ENCODE data around the gene MAPKBP1.
"Not testable (repeated sequence)": the region's sequence is repeated elsewhere in the genome, so short reads cannot be mapped to it uniquely, and the experiment has no call there.

Gene MAPKBP1, protein sequence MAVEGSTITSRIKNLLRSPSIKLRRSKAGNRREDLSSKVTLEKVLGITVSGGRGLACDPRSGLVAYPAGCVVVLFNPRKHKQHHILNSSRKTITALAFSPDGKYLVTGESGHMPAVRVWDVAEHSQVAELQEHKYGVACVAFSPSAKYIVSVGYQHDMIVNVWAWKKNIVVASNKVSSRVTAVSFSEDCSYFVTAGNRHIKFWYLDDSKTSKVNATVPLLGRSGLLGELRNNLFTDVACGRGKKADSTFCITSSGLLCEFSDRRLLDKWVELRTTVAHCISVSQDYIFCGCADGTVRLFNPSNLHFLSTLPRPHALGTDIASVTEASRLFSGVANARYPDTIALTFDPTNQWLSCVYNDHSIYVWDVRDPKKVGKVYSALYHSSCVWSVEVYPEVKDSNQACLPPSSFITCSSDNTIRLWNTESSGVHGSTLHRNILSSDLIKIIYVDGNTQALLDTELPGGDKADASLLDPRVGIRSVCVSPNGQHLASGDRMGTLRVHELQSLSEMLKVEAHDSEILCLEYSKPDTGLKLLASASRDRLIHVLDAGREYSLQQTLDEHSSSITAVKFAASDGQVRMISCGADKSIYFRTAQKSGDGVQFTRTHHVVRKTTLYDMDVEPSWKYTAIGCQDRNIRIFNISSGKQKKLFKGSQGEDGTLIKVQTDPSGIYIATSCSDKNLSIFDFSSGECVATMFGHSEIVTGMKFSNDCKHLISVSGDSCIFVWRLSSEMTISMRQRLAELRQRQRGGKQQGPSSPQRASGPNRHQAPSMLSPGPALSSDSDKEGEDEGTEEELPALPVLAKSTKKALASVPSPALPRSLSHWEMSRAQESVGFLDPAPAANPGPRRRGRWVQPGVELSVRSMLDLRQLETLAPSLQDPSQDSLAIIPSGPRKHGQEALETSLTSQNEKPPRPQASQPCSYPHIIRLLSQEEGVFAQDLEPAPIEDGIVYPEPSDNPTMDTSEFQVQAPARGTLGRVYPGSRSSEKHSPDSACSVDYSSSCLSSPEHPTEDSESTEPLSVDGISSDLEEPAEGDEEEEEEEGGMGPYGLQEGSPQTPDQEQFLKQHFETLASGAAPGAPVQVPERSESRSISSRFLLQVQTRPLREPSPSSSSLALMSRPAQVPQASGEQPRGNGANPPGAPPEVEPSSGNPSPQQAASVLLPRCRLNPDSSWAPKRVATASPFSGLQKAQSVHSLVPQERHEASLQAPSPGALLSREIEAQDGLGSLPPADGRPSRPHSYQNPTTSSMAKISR (N-terminal part only)

DNA sequence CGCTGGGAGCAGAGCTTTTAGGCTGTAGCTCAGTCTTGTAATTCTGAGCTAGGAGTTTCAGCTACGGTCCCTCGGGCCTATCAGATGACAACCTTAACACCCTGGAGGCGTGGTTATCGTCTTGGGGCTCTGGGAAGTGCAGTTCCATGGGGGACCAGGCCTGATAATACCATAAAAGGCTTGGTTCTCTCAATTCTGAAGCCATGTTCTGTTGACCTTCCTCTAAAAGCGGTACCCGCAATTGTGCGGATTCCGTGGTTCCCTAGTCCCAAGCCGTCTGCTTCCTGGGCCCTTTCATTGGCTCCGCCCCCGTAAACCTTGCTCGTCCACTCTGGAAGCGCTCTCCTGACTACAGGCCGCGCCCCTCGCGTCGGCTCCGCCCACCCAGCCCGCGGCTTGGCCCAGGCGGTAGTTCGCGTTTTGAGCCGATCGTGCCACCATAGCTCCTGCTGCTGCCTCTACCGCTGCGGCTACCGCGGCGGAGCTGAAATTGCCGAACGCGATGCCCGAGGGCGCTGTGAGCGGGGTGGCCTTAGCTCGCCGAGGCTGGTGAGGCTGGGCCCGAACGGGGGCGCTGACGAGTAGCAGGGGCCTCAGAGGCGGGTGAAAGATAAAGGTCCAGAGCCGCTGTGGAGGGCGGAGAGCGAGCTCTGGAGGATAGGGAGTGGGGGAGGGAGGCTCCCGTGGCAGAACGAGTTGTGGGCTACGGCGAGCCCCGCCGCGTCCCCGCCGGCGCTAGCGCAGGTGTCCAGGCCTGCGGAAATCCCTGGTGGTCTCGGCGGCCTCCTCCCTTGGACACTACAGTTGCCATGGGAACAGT, at the start of gene MAPKBP1:
Gene MAPKBP1 (plus strand): TSS at position 423 of the 820 bp plus-strand sequence. CDS start 792 bp downstream, outside the sequence.
- DNase-seq, result peak; percentile 98

DNA sequence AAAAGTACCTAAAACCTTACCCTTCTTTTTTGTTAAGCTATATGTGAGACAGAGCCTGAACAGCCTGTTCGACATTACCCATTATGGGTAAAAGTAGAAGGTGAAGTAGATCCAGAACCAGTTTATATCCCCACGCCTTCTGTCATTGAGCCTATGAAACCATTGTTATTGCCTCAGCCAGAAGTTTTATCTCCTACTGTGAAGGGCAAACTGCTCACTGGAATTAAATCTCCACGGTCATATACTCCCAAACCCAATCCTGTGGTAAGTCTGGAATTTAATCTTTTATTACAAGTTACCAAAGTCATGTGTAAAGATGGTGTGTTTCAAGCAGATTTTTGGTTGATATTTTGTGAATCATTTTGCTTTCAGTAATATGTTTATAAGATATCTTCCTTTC, 47.1 kb upstream of the MAPKBP1 start:
- peak; percentile 41 for DNase-seq

DNA sequence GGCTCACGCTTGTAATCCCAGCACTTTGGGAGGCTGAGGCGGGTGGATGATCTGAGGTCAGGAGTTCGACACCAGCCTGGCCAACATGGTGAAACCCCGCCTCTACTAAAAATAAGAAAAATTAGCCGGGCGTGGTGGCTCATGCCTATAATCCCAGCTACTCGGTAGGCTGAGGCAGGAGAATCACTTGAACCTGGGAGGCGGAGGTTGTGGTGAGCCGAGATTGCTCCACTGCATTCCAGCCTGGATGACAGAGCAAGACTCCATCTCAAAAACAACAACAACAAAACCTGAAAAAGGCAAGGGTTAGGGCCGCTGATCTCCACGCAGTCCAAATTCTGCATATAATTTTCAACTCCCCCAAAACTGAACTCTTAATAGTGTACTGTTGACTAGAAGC, 46.2 kb upstream of the MAPKBP1 start:
- not testable (repeated sequence) for DNase-seq

DNA sequence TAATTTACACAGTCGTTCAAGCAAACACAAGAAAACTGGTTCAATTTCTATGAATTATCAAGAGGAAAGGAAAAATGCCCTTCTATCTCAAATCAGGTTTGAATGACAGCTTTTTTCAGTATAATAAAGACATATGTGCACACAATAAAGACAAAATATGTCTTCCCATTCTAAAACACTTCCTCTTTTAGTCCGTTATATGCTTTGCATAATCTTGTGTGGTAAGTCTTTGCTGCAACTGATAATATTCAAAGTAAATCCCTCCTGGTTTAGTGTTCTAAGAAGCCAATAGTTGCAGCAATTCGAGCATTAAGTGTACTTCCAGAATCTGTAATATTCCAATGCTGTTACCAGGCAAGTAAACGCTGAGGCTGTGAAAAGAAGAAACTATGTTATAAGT, 43.7 kb upstream of the MAPKBP1 start:
- DNase-seq, result no peak

DNA sequence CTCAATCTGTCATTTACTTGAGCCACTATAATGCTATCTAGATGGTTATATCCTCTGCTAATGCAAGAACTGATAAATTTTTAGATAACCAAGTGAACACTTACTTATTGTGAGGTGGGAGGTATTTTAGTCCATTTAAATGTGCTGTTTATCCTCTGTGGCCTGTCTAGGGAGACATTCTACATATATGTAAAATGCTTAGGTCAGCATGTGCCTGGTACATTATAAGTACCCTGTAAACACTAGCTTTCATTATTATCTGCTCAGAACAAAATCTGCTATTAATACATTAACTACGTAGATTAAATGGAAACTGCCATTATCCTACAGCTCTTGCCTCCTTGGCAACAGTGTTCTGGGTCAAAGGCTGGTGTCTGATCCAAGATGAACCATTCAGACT, 41.8 kb upstream of the MAPKBP1 start:
- no peak for DNase-seq

DNA sequence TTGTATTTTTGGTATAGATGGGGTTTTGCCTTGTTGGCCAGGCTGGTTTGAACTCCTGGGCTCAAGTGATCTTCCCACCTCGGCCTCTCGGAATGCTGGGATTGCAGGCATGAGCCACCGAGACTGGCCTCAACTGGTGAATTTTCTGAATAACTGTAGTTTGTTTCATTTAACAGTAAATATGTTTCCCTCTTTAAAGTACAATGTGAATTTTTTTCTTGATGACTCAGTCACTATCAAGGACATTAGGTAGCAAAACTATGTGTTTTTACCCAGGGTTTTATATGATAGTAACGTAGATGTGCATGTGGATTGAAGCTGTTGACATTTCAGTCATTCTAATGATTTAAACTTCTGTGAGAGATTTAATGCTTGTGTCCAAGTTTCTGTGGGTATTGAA, 40.2 kb upstream of the MAPKBP1 start:
- DNase-seq, result peak; percentile 31

DNA sequence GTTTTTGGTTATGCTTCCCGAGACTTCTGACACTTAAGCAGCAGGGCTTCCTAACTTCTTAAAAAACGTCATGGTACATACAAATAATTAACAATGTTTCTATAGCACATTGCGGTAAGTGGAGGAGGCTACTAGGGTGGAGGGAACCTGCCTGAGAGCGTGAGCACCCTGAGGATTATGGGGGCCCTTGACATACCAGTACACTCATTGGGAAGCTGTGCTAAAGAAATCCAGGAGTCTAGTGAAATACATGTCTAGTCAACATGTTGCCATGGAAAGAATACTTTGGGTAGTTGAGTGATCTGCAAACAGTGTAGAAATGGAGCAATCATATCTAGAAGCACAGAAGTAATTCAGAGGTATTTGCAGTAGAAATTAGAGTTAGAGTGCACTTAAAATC, 39.2 kb upstream of the MAPKBP1 start:
- no peak for DNase-seq

DNA sequence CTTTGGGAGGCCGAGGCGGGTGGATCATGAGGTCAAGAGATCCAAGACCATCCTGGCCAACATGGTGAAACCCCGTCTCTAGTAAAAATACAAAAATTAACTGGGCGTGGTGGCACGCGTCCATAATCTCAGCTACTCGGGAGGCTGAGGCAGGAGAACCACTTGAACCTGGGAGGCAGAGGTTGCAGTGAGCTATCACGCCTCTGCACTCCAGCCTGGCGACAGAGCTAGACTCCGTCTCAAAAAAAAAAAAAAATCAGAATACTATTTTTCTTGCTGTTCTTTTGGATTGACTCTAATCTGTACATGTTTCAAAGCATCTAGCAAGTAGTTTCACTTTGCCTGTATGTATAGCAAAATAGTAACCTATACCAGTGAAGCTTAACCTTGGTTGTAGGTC, 38.8 kb upstream of the MAPKBP1 start:
- not testable (repeated sequence) for DNase-seq

DNA sequence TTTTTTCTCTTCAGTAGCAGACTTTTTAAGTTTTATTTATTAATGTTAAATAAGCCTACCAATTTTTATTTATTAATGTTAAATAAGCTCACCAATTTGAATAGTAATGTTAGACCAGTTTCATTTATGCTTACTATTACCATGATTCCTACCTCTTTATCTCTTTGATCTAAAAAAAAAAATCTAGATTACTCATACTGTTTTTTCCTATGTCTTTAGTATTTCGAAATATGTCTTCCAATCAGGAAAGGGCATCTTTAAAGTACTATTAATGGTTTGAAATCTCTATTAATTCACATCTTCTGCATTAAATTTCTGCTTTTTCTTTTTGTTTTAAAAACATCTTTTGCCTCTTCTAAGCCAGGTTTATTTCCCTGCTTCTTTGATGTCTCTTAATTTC, 27.5 kb upstream of the MAPKBP1 start:
- peak; percentile 3 for DNase-seq

DNA sequence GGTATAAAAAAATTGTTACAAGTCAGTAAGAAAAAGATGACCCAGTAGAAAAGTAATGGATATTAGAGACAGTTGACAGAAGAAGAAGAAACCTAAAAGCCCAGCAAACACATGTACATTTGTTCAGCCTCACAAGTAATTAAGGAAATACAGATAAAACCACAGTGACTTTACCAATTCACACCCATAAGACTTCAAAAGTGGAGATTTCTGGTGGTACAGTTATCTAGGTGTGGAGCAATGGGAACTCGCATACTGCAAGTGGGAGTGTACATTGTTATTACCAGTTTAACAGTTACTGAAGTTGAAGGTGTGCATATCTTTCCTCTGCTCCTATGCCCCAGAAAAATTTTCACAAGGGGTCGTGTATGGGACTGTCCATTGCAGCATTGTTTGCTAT, 18.1 kb upstream of the MAPKBP1 start:
- DNase-seq, result no peak

DNA sequence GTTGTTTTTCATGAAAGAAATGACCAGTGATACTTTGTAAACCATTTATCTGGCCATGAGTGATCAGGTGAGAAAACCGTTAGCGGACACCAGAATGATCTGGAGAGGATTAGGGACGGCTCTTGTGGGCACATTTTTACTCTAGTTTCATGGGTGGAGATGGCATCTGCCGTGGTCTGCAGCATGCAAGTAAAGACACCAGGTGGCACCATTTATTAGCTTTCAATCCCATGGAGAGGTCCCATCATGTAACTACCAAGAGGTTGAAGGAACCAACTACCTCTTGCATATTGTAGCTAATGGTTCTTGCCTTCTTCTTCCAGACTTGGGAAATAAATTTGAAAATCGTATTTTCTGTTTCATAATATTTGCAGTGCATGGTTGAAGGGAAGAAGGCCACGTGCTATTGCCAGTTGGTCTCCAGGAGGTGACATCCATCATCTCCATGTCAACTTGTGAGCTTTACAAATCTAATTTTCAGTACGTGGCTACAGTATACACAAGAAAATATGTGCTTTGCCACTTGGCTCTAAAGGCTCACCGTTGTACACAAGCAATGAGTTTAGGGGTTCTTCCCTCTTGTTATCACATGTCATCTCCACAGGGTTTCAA, 1.5 kb upstream of the MAPKBP1 start:
- DNase-seq, result peak; percentile 72

DNA sequence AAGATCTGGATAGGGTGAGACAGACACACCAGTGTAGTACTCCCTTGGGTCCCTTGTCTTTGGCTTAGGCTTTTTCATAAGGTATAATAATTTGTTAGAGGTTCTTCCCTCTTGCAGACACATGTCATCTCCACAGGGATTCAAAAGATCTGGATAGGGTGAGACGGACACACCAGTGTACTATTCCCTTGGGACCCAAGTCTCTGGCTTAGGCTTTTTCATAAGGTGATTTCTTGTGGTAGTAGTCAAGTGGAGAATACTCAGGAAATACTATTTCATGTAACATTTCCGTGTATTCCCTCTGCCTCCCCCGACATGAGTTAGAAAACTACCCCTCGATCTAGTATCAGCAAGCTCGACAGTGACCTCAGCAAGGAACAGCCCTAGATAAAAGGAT, 954 bp upstream of the MAPKBP1 start:
- no peak for DNase-seq

DNA sequence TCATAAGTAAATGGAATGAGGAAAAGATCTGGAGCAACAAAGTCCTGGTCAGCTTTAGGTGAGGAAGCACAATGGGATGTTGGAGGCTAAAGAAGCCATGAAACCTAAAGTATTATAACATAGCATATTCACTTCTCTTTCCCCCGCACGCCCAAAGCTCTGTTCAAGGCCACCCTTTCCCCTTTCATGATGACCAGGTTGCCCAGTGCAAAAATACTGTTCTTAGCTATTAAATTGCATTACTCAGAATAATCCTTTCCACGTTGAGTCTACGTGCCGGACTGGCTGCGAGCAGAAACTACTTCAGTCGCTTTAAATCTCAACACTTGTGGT, 589 bp upstream of the MAPKBP1 start:
- DNase-seq, result no peak

DNA sequence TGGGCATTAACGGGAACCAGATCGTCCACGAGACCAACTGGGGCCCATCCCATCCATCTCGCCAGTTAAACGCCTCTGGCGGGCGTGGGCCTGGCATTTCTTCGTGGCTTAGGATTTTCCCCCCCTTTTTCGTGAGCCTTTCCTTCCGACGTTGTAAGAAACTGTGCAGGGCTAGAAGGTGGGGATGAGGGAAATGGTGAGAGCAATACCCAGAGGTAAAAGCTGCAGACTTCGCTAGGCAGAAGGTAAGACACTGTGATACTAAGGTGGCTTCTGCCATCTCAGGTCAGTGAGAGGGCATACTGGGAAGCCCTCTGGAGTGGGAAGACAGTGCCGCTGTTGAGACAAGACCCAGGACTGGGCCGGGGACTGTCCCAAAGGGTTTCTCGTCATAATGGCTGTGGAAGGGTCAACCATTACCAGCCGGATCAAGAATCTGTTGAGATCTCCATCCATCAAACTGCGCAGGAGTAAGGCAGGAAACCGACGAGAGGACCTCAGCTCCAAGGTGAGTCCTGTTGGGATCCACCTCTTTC, 666 bp downstream of the MAPKBP1 start:
- DNase-seq, result no peak

DNA sequence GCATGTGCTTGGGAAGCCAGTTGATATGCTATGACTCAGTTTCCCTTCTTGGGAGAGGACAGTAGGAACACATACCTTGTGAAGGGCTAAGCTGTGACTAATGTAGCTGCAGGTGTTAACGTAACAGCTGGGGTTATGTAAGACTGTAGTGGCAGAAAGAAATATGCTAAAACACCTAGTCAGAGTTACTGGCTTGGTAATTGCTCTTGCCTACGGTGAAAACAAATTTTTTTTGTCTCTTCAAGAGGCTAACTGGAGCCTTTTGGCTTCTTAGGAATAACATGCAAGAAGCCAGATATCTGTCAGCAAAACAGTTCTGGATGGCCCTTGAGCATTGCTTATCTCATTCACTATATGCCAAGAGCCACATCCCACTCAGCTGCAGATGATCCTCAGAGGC, 1.4 kb downstream of the MAPKBP1 start:
- DNase-seq, result no peak

DNA sequence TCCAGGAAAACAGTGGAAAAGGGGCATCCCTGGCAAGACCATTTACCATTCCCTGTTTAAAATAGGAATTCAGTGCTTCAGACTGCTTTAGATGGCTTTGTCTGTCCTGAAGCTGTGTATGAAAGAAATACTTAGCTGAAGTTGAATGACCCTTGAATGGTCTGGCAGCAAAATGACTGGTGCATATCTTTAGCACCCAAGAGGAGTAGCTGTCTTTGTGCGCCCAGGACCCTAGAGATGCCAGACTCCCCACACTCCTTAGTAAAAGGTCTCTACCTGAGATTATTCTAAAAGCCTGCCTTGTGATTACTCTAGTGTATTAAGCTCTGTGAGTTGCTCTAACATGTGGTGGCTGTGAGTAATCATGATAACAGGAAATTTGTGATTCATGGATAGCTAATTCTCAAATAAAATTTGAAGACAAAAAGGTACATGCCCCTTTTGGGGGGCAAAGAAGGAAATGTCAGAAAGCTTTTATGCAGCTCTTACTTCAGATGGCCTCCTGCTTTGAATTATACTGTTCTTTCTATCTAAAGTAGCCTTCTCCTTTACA, 3.2 kb downstream of the MAPKBP1 start:
- DNase-seq, result peak; percentile 19

DNA sequence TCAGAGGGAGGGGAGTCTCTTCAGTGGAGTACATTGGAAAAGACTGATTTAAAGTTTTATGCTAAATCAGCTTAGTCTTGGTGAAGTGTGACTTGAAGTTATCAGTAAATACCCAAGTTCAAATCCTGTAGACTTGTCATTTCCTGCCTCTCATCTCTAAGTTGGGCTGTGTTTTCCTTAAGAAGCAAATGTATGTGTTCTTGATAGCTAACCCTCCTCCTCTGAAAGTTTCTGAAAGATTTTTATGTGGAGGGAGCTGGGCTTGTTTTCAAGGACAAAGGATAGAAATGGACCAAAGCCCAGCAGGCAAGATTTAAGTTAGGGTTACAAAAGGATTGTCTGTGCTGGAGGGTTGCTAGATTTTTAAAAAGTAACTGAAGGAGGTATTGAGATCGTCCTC, 4.2 kb downstream of the MAPKBP1 start:
- DNase-seq, result no peak

DNA sequence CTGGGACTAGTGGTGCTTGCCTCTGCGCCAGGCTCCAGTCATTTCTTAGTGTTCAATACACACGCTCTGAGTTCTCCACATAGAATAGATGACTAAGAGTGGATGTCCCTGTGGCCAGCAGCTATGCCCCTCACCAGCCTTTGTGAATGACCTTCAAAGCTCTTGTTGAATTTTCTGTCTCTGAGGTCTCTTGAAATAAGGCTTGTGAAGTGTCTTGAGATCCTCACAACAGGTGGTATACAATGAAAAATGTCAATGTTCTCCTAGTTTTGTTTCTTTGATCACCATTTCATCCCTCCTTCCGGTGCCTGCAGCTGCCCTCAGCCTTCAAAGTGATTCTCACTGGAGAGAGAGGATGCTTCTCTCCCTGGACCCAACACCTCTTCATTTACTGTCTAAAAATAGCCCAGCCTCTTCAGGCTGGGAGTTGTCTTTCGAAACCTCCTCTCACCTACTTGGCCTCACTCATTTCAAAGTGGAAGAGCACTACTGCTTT, 5.4 kb downstream of the MAPKBP1 start:
- no peak for DNase-seq

DNA sequence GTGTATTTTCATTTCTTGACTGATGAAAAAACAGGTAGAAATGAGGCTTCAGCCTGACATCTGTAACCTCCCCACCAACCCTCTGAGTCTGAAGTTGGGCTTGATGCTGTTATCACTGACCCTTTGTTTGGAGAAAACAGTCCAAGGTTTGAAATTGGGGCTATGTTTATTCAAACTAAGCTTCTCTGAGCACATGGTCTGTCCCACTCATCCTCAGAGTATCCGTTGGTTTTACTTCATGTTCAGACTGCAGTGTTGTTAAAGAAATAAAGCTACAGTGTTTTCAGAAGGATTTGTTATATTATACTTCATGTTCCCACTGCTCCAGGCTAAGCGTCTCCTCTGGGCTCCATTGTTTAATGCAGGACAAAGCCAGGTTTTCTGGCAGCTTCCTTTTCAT, 6.0 kb downstream of the MAPKBP1 start:
- no peak for DNase-seq

DNA sequence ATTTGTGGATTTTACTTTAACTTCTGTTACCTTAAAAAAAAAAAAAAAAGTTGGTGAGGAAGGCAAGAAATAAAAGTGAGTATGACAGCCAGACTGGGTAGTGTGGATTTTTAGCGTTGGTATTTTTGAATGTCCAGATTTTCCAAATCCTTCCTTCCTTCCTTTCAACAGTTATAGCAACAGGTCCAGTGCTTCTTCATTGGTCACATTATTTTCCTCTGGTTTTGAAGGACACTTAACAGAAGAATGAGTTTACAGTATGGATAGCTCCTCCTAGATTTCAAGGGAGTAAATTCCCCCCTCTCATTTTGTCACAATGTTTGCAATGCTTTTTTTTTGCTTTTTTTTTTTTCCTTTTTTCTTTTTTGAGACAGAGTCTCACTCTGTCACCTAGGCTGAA, 6.4 kb downstream of the MAPKBP1 start:
- DNase-seq, result no peak

Data from fibroblast of upper back skin (primary cell).